HEK293 (cell line): ENCODE data around the gene N4BP2L1.
A peak's percentile ranks its signal among the peaks of the same experiment; 100 is the strongest.

Source experiments
- CTCF ChIA-PET: fragments of 350-600 bp; formaldehyde crosslinking; extraction: SDS; loops from one replicate; lab custom pipeline; 2021; ENCODE audit warnings: antibody characterized with exemption; lab: Yijun Ruan, JAX
- POLR2A ChIA-PET: fragments of 300-600 bp; formaldehyde crosslinking; extraction: SDS; loops from one replicate; lab custom pipeline; 2020; ENCODE audit warnings: antibody characterized with exemption, inconsistent platforms; lab: Yijun Ruan, JAX
- H3K27ac ChIP-seq: fragments of 200-500 bp; sonication (Bioruptor generic); 2 replicates; pipeline ENCODE4 v1.5.1; 2014; ENCODE audit warnings: low read depth, low read length, control low read depth, inconsistent platforms; ENCODE audit errors: extremely low read depth
- H3K36me3 ChIP-seq, 2 experiments: fragments of 200-500 bp in 1 of 2; sonication (Bioruptor generic) in 1 of 2; 1 replicate in 1 of 2; 2 replicates in 1 of 2; pipeline ENCODE4 v1.5.1; 2014 to 2017; ENCODE audit warnings: inconsistent platforms in 2 of 2, low read length in 2 of 2; ENCODE audit not compliant: control insufficient read depth in 2 of 2, insufficient read depth in 1 of 2
- H3K4me1 ChIP-seq: fragments of 200-500 bp; sonication (Bioruptor generic); 2 replicates; pipeline ENCODE4 v1.5.1; 2014; ENCODE audit warnings: mild to moderate bottlenecking, low read length, inconsistent platforms; ENCODE audit not compliant: control insufficient read depth, insufficient read depth
- H3K4me3 ChIP-seq: 2 replicates; pipeline ENCODE4 v1.5.1; 2011; ENCODE audit warnings: low read depth, mild to moderate bottlenecking, control low read depth, low read length, moderate library complexity
- H3K9me3 ChIP-seq: fragments of 200-500 bp; sonication (Bioruptor generic); 2 replicates; pipeline ENCODE4 v1.5.1; 2014; ENCODE audit warnings: low read depth, low read length, inconsistent platforms; ENCODE audit not compliant: control insufficient read depth, insufficient read depth
- GLIS2 ChIP-seq: fragments of 450-650 bp; formaldehyde crosslinking; IDR thresholded peaks from 2 replicates; pipeline ENCODE4 v1.5.1; 2016; ENCODE audit warnings: missing biosample characterization, missing genetic modification characterization
- KLF16 ChIP-seq: fragments of 450-650 bp; formaldehyde crosslinking; IDR thresholded peaks from 2 replicates; pipeline ENCODE4 v1.5.1; 2017; ENCODE audit warnings: missing biosample characterization, missing genetic modification characterization
- KLF9 ChIP-seq: fragments of 450-650 bp; formaldehyde crosslinking; IDR thresholded peaks from 2 replicates; pipeline ENCODE4 v1.5.1; 2016; ENCODE audit warnings: missing biosample characterization, missing genetic modification characterization, low read depth
- REST ChIP-seq: fragments of 450-650 bp; formaldehyde crosslinking; IDR thresholded peaks from 2 replicates; pipeline ENCODE4 v1.5.1; 2016; ENCODE audit warnings: missing biosample characterization, missing genetic modification characterization
- ZBTB6 ChIP-seq: fragments of 450-650 bp; formaldehyde crosslinking; IDR thresholded peaks from 2 replicates; pipeline ENCODE4 v1.5.1; 2017; ENCODE audit warnings: missing biosample characterization, missing genetic modification characterization
- ZBTB8A ChIP-seq: fragments of 450-650 bp; formaldehyde crosslinking; IDR thresholded peaks from 2 replicates; pipeline ENCODE4 v1.5.1; 2016; ENCODE audit warnings: missing biosample characterization, missing genetic modification characterization
- ZEB2 ChIP-seq: fragments of 450-650 bp; formaldehyde crosslinking; IDR thresholded peaks from 2 replicates; pipeline ENCODE4 v1.5.1; 2016; ENCODE audit warnings: missing biosample characterization, missing genetic modification characterization
- ZFP37 ChIP-seq: fragments of 450-650 bp; formaldehyde crosslinking; IDR thresholded peaks from 2 replicates; pipeline ENCODE4 v1.5.1; 2016; ENCODE audit warnings: missing biosample characterization, missing genetic modification characterization
- ZFP69B ChIP-seq: fragments of 450-650 bp; formaldehyde crosslinking; IDR thresholded peaks from 2 replicates; pipeline ENCODE4 v1.5.1; 2016; ENCODE audit warnings: missing biosample characterization, missing genetic modification characterization
- ZIC2 ChIP-seq: fragments of 450-650 bp; formaldehyde crosslinking; IDR thresholded peaks from 2 replicates; pipeline ENCODE4 v1.5.1; 2016; ENCODE audit warnings: missing biosample characterization, missing genetic modification characterization
- ZNF157 ChIP-seq: fragments of 450-650 bp; formaldehyde crosslinking; IDR thresholded peaks from 2 replicates; pipeline ENCODE4 v1.5.1; 2016; ENCODE audit warnings: missing biosample characterization, missing genetic modification characterization
- ZNF19 ChIP-seq: fragments of 450-650 bp; formaldehyde crosslinking; IDR thresholded peaks from 2 replicates; pipeline ENCODE4; 2016; ENCODE audit warnings: missing biosample characterization, missing genetic modification characterization, low read depth
- ZNF350 ChIP-seq: fragments of 450-650 bp; formaldehyde crosslinking; IDR thresholded peaks from 2 replicates; pipeline ENCODE4 v1.5.0; 2017; ENCODE audit warnings: missing biosample characterization, mild to moderate bottlenecking, missing genetic modification characterization
- ZNF398 ChIP-seq: fragments of 450-650 bp; formaldehyde crosslinking; IDR thresholded peaks from 2 replicates; pipeline ENCODE4 v1.5.1; 2017; ENCODE audit warnings: missing biosample characterization, missing genetic modification characterization
- ZNF48 ChIP-seq: fragments of 450-650 bp; formaldehyde crosslinking; IDR thresholded peaks from 2 replicates; pipeline ENCODE4 v1.5.1; 2016; ENCODE audit warnings: missing biosample characterization, missing genetic modification characterization
- ZNF521 ChIP-seq: fragments of 450-650 bp; formaldehyde crosslinking; IDR thresholded peaks from 2 replicates; pipeline ENCODE4 v1.5.1; 2017; ENCODE audit warnings: missing biosample characterization, mild to moderate bottlenecking, missing genetic modification characterization
- ZNF580 ChIP-seq: fragments of 450-650 bp; formaldehyde crosslinking; IDR thresholded peaks from 2 replicates; pipeline ENCODE4 v1.5.1; 2016; ENCODE audit warnings: missing biosample characterization, missing genetic modification characterization
- ZNF830 ChIP-seq: fragments of 450-650 bp; IDR thresholded peaks from 2 replicates; pipeline ENCODE4 v1.5.0; 2018; ENCODE audit warnings: missing biosample characterization, missing genetic modification characterization, low read depth, mild to moderate bottlenecking, moderate library complexity
- ZSCAN5A ChIP-seq: fragments of 450-650 bp; formaldehyde crosslinking; IDR thresholded peaks from 2 replicates; pipeline ENCODE4 v1.5.1; 2016; ENCODE audit warnings: missing biosample characterization, missing genetic modification characterization
- TF ChIP-seq, protein P1 (sequence below): fragments of 450-650 bp; formaldehyde crosslinking; IDR thresholded peaks from 2 replicates; pipeline ENCODE4 v1.5.1; 2016; ENCODE audit warnings: missing biosample characterization, missing genetic modification characterization

N4BP2L1 gene

DNA sequence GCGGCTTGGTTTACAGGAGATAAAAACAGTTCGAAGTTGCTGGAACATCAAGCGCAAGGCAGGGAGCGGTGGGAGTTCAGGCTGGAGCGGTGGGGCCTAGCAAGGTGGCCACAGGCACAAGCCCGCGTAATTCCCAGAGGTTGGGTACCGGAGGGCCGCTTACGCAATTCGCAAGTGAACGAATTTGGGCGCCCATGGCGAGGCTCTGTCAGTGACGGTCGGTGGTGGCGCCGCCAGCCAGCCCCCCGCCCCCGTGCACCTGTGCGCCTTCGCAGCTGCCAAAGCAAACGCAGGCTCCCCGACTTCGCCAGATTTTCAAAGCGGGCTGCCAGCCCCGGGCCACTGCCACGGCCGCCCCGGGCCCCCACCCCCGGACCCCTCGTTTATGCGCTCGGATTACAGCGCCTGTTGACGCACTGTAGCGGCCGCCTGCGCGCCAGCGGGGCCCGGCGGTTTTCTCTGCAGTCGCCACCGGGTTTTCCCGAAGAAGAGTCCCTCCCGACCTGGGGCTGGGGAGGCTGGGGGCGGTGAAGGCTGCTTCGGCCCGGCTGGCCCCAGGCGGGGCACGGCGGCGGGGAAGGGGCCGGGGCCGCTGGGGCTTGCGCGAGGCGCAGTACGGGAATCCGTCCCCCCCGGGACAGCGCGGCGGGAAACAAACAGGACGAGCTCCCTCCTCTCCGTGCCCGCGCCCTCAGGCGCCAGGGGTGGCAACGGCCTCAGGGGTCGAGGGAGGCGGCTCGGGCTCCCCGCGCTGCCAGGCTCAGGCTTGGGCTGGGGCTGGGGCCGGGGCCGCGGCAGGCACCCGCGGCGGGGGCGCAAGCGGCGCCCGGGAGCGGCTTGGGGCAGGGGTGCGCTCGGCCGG is 709 bp downstream of the N4BP2L1 start (continued):
- TF ChIP-seq ZNF398 (tag by site-specific recombination) (peak; percentile 15; the same call in 1 of the 2 replicates), ZIC2 (tag by site-specific recombination) (peak; percentile 45; the same call in 1 of the 2 replicates)

GRCh38 chr13:32426191-32426989 is 1.5 kb downstream of the N4BP2L1 start:
- H3K27ac ChIP-seq = no peak overlapping the region
- ChIA-PET POLR2A (no interaction called here), CTCF (no interaction called here)
- H3K4me1 ChIP-seq = no peaks in the 10 kb centered on the region
- H3K36me3 ChIP-seq = peaks cover 0 to 4% of the 10 kb centered on the region in 2 experiments; a peak in 1 of 3 replicates
- H3K4me3 ChIP-seq = peak overlapping the region; percentile 57; the same call in 1 of the 2 replicates
- no peaks in the 10 kb centered on the region for H3K9me3 ChIP-seq
- no peak for TF ChIP-seq ZNF580 (tag by site-specific recombination)
- no peak for TF ChIP-seq ZNF19 (tag by site-specific recombination)
- TF ChIP-seq ZBTB6 (tag by site-specific recombination) = no peak
- no peak for TF ChIP-seq ZIC2 (tag by site-specific recombination)
- TF ChIP-seq ZNF157 = no peak
- TF ChIP-seq ZSCAN5A (tag by site-specific recombination) = no peak
- TF ChIP-seq KLF9 (tag by site-specific recombination) = no peak
- TF ChIP-seq ZNF48 (tag by site-specific recombination) = no peak
- TF ChIP-seq ZFP69B = no peak
- TF ChIP-seq ZFP37 = no peak
- TF ChIP-seq ZEB2 (tag by site-specific recombination) = no peak
- TF ChIP-seq ZNF350 = no peak
- TF ChIP-seq GLIS2 = no peak

GRCh38 chr13:32425158-32425557 is 2.8 kb downstream of the N4BP2L1 start:
- H3K9me3 ChIP-seq = no peaks in the 10 kb centered on the region
- H3K27ac ChIP-seq = no peak overlapping the region
- ChIA-PET CTCF (interaction anchor here (0.6 to 1.3 kb wide), 4 partner anchors 10 to 1298 kb away, joined by 3 to 7 read pairs (median 4); no protein-coding TSS in a partner anchor), POLR2A (no interaction called here)
- no peak overlapping the region for H3K4me3 ChIP-seq
- peaks cover 0 to 3% of the 10 kb centered on the region in 2 experiments; a peak in 1 of 3 replicates for H3K36me3 ChIP-seq
- H3K4me1 ChIP-seq = no peaks in the 10 kb centered on the region
- no peak for TF ChIP-seq ZNF521
- TF ChIP-seq REST (tag by site-specific recombination) = no peak
- TF ChIP-seq, protein P1, sequence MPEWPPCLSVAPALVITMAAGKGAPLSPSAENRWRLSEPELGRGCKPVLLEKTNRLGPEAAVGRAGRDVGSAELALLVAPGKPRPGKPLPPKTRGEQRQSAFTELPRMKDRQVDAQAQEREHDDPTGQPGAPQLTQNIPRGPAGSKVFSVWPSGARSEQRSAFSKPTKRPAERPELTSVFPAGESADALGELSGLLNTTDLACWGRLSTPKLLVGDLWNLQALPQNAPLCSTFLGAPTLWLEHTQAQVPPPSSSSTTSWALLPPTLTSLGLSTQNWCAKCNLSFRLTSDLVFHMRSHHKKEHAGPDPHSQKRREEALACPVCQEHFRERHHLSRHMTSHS = no peak
- no peak for TF ChIP-seq ZBTB6 (tag by site-specific recombination)
- TF ChIP-seq ZNF830 = no peak
- TF ChIP-seq ZBTB8A (tag by site-specific recombination) = no peak
- TF ChIP-seq KLF16 = no peak
